ENCODE data around the gene NLGN1. TPM values are rescaled to one million over a fixed set of nuclear protein-coding genes. Genes with fewer than 3 reads are reported as not detected.
A peak's percentile ranks its signal among the peaks of the same experiment; 100 is the strongest.

The NLGN1 gene
- total RNA-seq, 1 donor from 2014 or later, result 4.5 TPM

DNA sequence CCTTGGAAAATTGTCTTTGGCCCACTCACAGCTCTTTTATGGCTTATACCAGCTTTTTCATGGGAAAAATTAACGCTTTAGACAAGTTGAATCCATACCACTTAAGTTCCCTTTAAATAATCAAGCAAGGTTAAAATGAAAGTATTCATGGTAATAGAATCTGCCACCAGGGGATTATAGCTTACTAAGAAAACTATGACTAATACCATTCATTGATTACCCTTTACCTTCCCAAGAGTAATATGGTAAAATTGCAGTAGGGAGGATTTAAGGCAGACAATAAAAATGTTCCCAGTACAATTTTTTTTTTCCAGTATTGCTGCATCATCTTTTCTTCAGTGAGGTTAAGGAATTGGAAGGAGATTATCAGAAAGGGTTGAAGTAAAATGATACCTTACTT, 820.5 kb downstream of the NLGN1 start:
- no peak for DNase-seq (ENCODE audit: low read depth)
- Histone ChIP-seq H3K27me3 (ENCODE audit: control insufficient read depth, insufficient read depth, low read length) (no peaks in the 10 kb centered on the region), H3K4me3 (ENCODE audit: low read depth, low read length) (no peak overlapping the region), H3K36me3 (ENCODE audit: control insufficient read depth, insufficient read depth, low read length) (no peaks in the 10 kb centered on the region)
- TF ChIP-seq CTCF (IDR thresholded peaks at IDR 0.05; ENCODE audit: insufficient read depth, low read length, poor library complexity, severe bottlenecking), result no peak

GRCh38 chr3:174219738-174220137, 822.2 kb downstream of the NLGN1 start:
- peak; percentile 8 for TF ChIP-seq CTCF (IDR thresholded peaks at IDR 0.05; ENCODE audit: insufficient read depth, low read length, poor library complexity, severe bottlenecking)
- H3K27me3 ChIP-seq (ENCODE audit: control insufficient read depth, insufficient read depth, low read length), result no peaks in the 10 kb centered on the region
- DNase-seq (ENCODE audit: low read depth), result no peak
- no peak overlapping the region for H3K4me3 ChIP-seq (ENCODE audit: low read depth, low read length)
- no peaks in the 10 kb centered on the region for H3K36me3 ChIP-seq (ENCODE audit: control insufficient read depth, insufficient read depth, low read length)

GRCh38 chr3:174220775-174221554, 823.4 kb downstream of the NLGN1 start:
- TF ChIP-seq CTCF (IDR thresholded peaks at IDR 0.05; ENCODE audit: insufficient read depth, low read length, poor library complexity, severe bottlenecking), result no peak
- Histone ChIP-seq H3K4me3 (ENCODE audit: low read depth, low read length) (no peak overlapping the region), H3K27me3 (ENCODE audit: control insufficient read depth, insufficient read depth, low read length) (no peaks in the 10 kb centered on the region), H3K36me3 (ENCODE audit: control insufficient read depth, insufficient read depth, low read length) (no peaks in the 10 kb centered on the region)
- DNase-seq (ENCODE audit: low read depth), result no peak

GRCh38 chr3:174223042-174223441, 825.5 kb downstream of the NLGN1 start:
- H3K4me3 ChIP-seq (ENCODE audit: low read depth, low read length), result no peak overlapping the region
- TF ChIP-seq CTCF (IDR thresholded peaks at IDR 0.05; ENCODE audit: insufficient read depth, low read length, poor library complexity, severe bottlenecking), result no peak
- DNase-seq (ENCODE audit: low read depth), result no peak
- no peaks in the 10 kb centered on the region for H3K27me3 ChIP-seq (ENCODE audit: control insufficient read depth, insufficient read depth, low read length)
- H3K36me3 ChIP-seq (ENCODE audit: control insufficient read depth, insufficient read depth, low read length), result no peaks in the 10 kb centered on the region

DNA sequence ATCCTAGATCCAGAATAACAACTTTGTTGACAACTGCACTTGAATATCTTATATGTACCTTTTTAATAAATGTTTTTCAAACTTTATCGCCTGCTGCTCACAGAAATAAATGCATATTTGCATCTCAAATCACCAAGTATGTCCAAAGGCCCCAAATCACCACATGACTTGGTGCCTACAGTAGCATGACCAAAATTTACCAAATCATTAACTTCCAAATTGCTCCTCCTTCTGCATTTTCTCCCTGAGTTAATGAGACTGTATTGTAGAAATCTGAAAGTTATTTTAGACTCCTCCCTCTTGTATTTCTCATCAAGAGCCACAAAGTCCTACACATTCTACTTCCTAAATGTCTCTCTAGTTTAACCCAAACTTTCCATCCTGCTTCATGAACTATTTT, 826.1 kb downstream of the NLGN1 start:
- no peaks in the 10 kb centered on the region for H3K36me3 ChIP-seq (ENCODE audit: control insufficient read depth, insufficient read depth, low read length)
- no peak for DNase-seq (ENCODE audit: low read depth)
- no peak overlapping the region for H3K4me3 ChIP-seq (ENCODE audit: low read depth, low read length)

More for the DNA sequence above, 826.1 kb downstream of the NLGN1 start:
- no peaks in the 10 kb centered on the region for H3K27me3 ChIP-seq (ENCODE audit: control insufficient read depth, insufficient read depth, low read length)
- no peak for TF ChIP-seq CTCF (IDR thresholded peaks at IDR 0.05; ENCODE audit: insufficient read depth, low read length, poor library complexity, severe bottlenecking)
